HPDE6-E6E7 (cell line): Measurements from ENCODE around the gene BABAM2.
"Not testable (repeated sequence)": the region's sequence is repeated elsewhere in the genome, so short reads cannot be mapped to it uniquely, and the experiment has no call there.

Source experiments
- DNase-seq: peaks from one replicate; pipeline ENCODE4 v3.0.0; 2011; ENCODE audit warnings: missing footprints; ENCODE audit errors: extremely low spot score

Gene BABAM2

GRCh38 chr2:27878825-27879224 is 11.7 kb upstream of the BABAM2 start:
- no peak for DNase-seq

GRCh38 chr2:27881815-27882583 is 8.5 kb upstream of the BABAM2 start:
- not testable (repeated sequence) for DNase-seq

GRCh38 chr2:27882584-27882922 is 8.0 kb upstream of the BABAM2 start:
- DNase-seq = not testable (repeated sequence)

GRCh38 chr2:27884601-27885000 is 5.9 kb upstream of the BABAM2 start:
- DNase-seq = no peak

GRCh38 chr2:27885234-27885633 is 5.3 kb upstream of the BABAM2 start:
- no peak for DNase-seq

- no peak for DNase-seq
Measured at GRCh38 chr2:27885661-27886060, 4.9 kb upstream of the BABAM2 start.

GRCh38 chr2:27886322-27886721 is 4.2 kb upstream of the BABAM2 start:
- DNase-seq = no peak

- DNase-seq = no peak
Measured at GRCh38 chr2:27887111-27887510, 3.4 kb upstream of the BABAM2 start.

GRCh38 chr2:27887830-27888229 is 2.7 kb upstream of the BABAM2 start:
- DNase-seq = no peak

- no peak for DNase-seq
Measured at GRCh38 chr2:27888790-27889189, 1.7 kb upstream of the BABAM2 start.

GRCh38 chr2:27889774-27890145 is 769 bp upstream of the BABAM2 start:
- no peak for DNase-seq

- peak; percentile 61 for DNase-seq
Measured at GRCh38 chr2:27890924-27891672, 569 bp downstream of the BABAM2 start.

- DNase-seq = no peak
Measured at GRCh38 chr2:27891673-27892105, 1.2 kb downstream of the BABAM2 start.

- no peak for DNase-seq
Measured at GRCh38 chr2:27893006-27893405, 2.5 kb downstream of the BABAM2 start.

GRCh38 chr2:27897717-27898116 is 7.2 kb downstream of the BABAM2 start:
- DNase-seq = no peak

GRCh38 chr2:27901234-27901633 is 10.7 kb downstream of the BABAM2 start:
- DNase-seq = no peak

- no peak for DNase-seq
Measured at GRCh38 chr2:27902098-27902497, 11.6 kb downstream of the BABAM2 start.

- DNase-seq = no peak
Measured at GRCh38 chr2:27903018-27903417, 12.5 kb downstream of the BABAM2 start.

GRCh38 chr2:27903649-27904404 is 13.3 kb downstream of the BABAM2 start:
- DNase-seq = peak; percentile 42

GRCh38 chr2:27904405-27904665 is 13.8 kb downstream of the BABAM2 start:
- no peak for DNase-seq

- no peak for DNase-seq
Measured at GRCh38 chr2:27906074-27906473, 15.5 kb downstream of the BABAM2 start.

GRCh38 chr2:27907547-27907946 is 17.0 kb downstream of the BABAM2 start:
- DNase-seq = no peak

GRCh38 chr2:27909901-27910300 is 19.4 kb downstream of the BABAM2 start:
- no peak for DNase-seq
